Esophagus muscularis mucosa (tissue), 4 donors: Measurements from ENCODE around the gene ESD. TPM values are rescaled to one million over a fixed set of nuclear protein-coding genes. Genes with fewer than 3 reads are reported as not detected.

Source experiments
- DNase-seq: peaks from one replicate; pipeline ENCODE4 v3.0.0-alpha.2; 2017; ENCODE audit errors: extremely low spot score
- H3K27ac ChIP-seq, 4 donors: fragments of 200-600 bp; sonication (generic); replicated peaks in 1 of 4; 1 replicate in 3 of 4; 2 replicates in 1 of 4; pipeline ENCODE4 v1.5.1; 2016 to 2019; ENCODE audit warnings: mild to moderate bottlenecking in 1 of 4
- H3K27me3 ChIP-seq, 4 donors: fragments of 200-600 bp; sonication (generic); one replicate each; pipeline versions ENCODE4 v1.5.1 to v1.6.0; 2016 to 2019
- H3K36me3 ChIP-seq, 4 donors: fragments of 200-600 bp; sonication (generic); one replicate each; pipeline ENCODE4 v1.5.1; 2016 to 2019
- H3K4me1 ChIP-seq, 4 donors: fragments of 200-600 bp; sonication (generic); one replicate each; pipeline ENCODE4 v1.5.1; 2016 to 2019
- H3K4me3 ChIP-seq, 4 donors: fragments of 200-600 bp; sonication (generic); 1 replicate in 2 of 4; 2 replicates in 2 of 4; pipeline ENCODE4 v1.5.1; 2016 to 2019; ENCODE audit warnings: mild to moderate bottlenecking in 4 of 4, moderate library complexity in 1 of 4
- H3K9me3 ChIP-seq, 4 donors: fragments of 200-600 bp; sonication (generic); 1 replicate in 3 of 4; 2 replicates in 1 of 4; pipeline ENCODE4 v1.5.1; 2016 to 2019
- EP300 ChIP-seq: sonication (generic); formaldehyde crosslinking; IDR thresholded peaks from one replicate; pipeline ENCODE4 v1.6.1; 2017; ENCODE audit warnings: antibody characterized with exemption
- POLR2A ChIP-seq: fragments of 450-650 bp; IDR thresholded peaks from one replicate; pipeline ENCODE4 v1.6.1; 2017; ENCODE audit warnings: antibody characterized with exemption, moderate library complexity, mild to moderate bottlenecking, low read depth
- POLR2AphosphoS5 ChIP-seq, 2 donors: sonication (generic); formaldehyde crosslinking; IDR thresholded peaks; one replicate each; pipeline ENCODE4 v1.6.1; 2017; ENCODE audit warnings: antibody characterized with exemption in 2 of 2
- WGBS: methylation state at CpG from one replicate; pipeline ENCODE4 v1.1.5; 2018; 5-methylcytosine and 5-hydroxymethylcytosine counted together
- intact Hi-C: fragments of 100-400 bp; cut with DNase I; formaldehyde crosslinking; loops from one replicate; pipeline ENCODE4 v1.15.1; 2023
- total RNA-seq, 4 donors: library from RNA; depleted of rRNA; stranded (reverse); fragments of >200 nt; gene quantifications; one replicate each; pipeline versions ENCODE4 v1.1.0 to v1.2.1, GENCODE V29; 2016
- TF ChIP-seq, protein P1 (sequence below), 3 experiments: fragments of 200-600 bp in 2 of 3; fragments of 450-650 bp in 1 of 3; sonication (generic) in 2 of 3; IDR thresholded peaks; one replicate each; pipeline ENCODE4 v1.5.1; 2017 to 2019; ENCODE audit warnings: antibody characterized with exemption in 3 of 3, mild to moderate bottlenecking in 2 of 3, moderate library complexity in 1 of 3

The ESD gene
- total RNA-seq, 4 donors from 2014 or later: 115 to 150 (median 129) TPM

DNA sequence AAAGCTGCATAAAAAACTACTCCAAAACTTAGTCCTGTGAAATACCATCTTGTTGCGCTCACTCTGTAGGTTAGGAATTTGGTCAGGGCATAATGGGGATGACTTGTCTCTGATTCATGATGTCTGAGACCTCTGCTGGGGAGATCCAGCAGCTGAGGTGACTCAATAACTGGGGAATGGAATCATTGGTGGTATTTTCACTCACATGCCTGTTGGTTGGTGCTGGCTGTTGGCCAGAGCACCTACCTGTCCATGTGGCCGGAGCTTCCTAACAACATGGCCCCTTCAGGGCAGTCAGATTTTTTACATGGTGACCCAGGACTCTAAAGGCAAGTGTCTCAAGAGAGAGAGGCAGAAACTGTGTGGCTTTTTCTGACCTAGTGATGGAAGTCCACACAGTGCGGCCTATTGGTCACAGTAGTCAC lies 7.4 kb upstream of the ESD start:
- Histone ChIP-seq H3K4me1 (no peaks in the 10 kb centered on the region), H3K4me3 (no peak overlapping the region), H3K27ac (no peak overlapping the region), H3K27me3 (no peaks in the 10 kb centered on the region), H3K9me3 (no peaks in the 10 kb centered on the region), H3K36me3 (no peaks in the 10 kb centered on the region)
- WGBS: 94% methylated on average over 2 of the region's 3 CpGs
- intact Hi-C loops: loop anchor here (5.0 kb wide), 1 partner anchor 88 kb away; no protein-coding TSS in a partner anchor
- no peak for DNase-seq
- TF ChIP-seq, protein P1, sequence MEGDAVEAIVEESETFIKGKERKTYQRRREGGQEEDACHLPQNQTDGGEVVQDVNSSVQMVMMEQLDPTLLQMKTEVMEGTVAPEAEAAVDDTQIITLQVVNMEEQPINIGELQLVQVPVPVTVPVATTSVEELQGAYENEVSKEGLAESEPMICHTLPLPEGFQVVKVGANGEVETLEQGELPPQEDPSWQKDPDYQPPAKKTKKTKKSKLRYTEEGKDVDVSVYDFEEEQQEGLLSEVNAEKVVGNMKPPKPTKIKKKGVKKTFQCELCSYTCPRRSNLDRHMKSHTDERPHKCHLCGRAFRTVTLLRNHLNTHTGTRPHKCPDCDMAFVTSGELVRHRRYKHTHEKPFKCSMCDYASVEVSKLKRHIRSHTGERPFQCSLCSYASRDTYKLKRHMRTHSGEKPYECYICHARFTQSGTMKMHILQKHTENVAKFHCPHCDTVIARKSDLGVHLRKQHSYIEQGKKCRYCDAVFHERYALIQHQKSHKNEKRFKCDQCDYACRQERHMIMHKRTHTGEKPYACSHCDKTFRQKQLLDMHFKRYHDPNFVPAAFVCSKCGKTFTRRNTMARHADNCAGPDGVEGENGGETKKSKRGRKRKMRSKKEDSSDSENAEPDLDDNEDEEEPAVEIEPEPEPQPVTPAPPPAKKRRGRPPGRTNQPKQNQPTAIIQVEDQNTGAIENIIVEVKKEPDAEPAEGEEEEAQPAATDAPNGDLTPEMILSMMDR (IDR thresholded peaks at IDR 0.05): no peak
- TF ChIP-seq POLR2AphosphoS5 (IDR thresholded peaks at IDR 0.05): no peak
- TF ChIP-seq EP300: no peak
- no peak for TF ChIP-seq POLR2A

DNA sequence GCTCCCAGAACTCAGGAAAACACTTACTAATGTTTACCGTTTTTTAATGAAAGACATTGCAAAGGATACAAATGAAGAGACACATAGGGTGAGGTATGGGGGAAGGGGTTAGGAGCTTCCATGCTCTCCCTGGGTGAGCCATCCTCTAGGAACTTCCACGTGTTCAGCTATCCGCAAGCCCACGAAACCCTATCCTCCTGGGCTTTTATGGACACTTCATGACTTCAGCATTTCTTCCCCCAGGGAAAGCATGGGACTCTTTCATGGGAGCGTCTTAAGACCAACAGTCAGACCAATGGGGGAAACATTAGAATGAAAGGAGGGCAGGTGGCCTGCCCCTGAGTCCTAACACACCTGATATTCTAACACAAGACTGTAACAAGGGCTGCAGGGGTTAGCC lies 6.6 kb upstream of the ESD start:
- TF ChIP-seq, protein P1 (IDR thresholded peaks at IDR 0.05): no peak
- no peak for TF ChIP-seq POLR2AphosphoS5 (IDR thresholded peaks at IDR 0.05)
- TF ChIP-seq POLR2A: no peak
- TF ChIP-seq EP300: no peak
- Histone ChIP-seq H3K36me3 (no peaks in the 10 kb centered on the region), H3K27ac (no peak overlapping the region), H3K4me3 (no peak overlapping the region), H3K4me1 (no peaks in the 10 kb centered on the region), H3K27me3 (no peaks in the 10 kb centered on the region), H3K9me3 (no peaks in the 10 kb centered on the region)
- WGBS: 93% methylated on average over 5 of the region's 5 CpGs
- intact Hi-C loops: loop anchor here (5.0 kb wide), 1 partner anchor 89 kb away; no protein-coding TSS in a partner anchor
- no peak for DNase-seq

GRCh38 chr13:46801858-46802257 lies 4.9 kb upstream of the ESD start:
- Histone ChIP-seq H3K27ac (no peak overlapping the region), H3K27me3 (no peaks in the 10 kb centered on the region), H3K4me1 (peaks cover 3 to 9% (median 8%) of the 10 kb centered on the region in 4 donors), H3K36me3 (no peaks in the 10 kb centered on the region), H3K9me3 (no peaks in the 10 kb centered on the region), H3K4me3 (no peak overlapping the region)
- intact Hi-C loops: loop anchor here (5.0 kb wide), 1 partner anchor 90 kb away; no protein-coding TSS in a partner anchor
- WGBS: 78% methylated on average over 1 of the region's 1 CpG
- TF ChIP-seq EP300: no peak
- TF ChIP-seq, protein P1 (IDR thresholded peaks at IDR 0.05): no peak
- no peak for DNase-seq

DNA sequence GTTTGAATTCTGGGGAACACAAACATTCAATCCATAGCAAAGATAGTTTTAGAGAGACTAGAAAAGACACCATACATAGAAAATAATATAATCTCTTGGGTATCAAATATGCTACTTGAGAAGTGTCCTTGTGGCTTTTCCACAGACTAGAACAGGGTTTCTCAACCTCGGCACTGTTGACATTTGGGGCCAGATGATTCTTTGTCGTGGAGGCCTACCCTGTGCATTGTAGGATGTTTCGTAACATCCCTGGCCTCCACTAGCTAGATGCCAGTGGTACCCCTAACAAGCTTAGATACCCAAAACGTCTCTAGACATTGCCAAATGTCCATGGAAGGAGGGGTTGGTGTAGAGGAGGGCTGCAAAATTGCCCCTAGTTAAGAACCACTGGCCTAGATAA lies 2.2 kb upstream of the ESD start:
- no peak overlapping the region for H3K4me3 ChIP-seq
- intact Hi-C loops: loop anchor here (5.0 kb wide), 1 partner anchor 247 kb away; the partner anchor contains the start of gene LRCH1
- TF ChIP-seq EP300: no peak
- TF ChIP-seq POLR2AphosphoS5 (IDR thresholded peaks at IDR 0.05): no peak
- TF ChIP-seq POLR2A: no peak
- TF ChIP-seq, protein P1 (IDR thresholded peaks at IDR 0.05): no peak
- no peaks in the 10 kb centered on the region for H3K9me3 ChIP-seq
- H3K27ac ChIP-seq: no peak overlapping the region
- H3K27me3 ChIP-seq: no peaks in the 10 kb centered on the region
- no peaks in the 10 kb centered on the region for H3K36me3 ChIP-seq
- peaks cover 23 to 31% (median 30%) of the 10 kb centered on the region in 4 donors for H3K4me1 ChIP-seq
- no peak for DNase-seq
- 84% methylated on average over 4 of the region's 4 CpGs for WGBS
